Right atrium auricular region (tissue), 2 donors: Measurements from ENCODE around the gene GEN1. TPM values are rescaled to one million over a fixed set of nuclear protein-coding genes. Genes with fewer than 3 reads are reported as not detected.

ENCODE experiments used
- DNase-seq: peaks from one replicate; pipeline ENCODE4 v3.0.0-alpha.2; 2019; ENCODE audit warnings: low spot score
- H3K27ac ChIP-seq, 2 donors: fragments of 200-600 bp; sonication (generic); 1 replicate in 1 of 2; 2 replicates in 1 of 2; pipeline ENCODE4 v1.5.1; 2016 to 2019
- H3K27me3 ChIP-seq, 2 donors: fragments of 200-600 bp; sonication (generic); one replicate each; pipeline versions ENCODE4 v1.5.1 to v1.6.0; 2017 to 2019
- H3K36me3 ChIP-seq: fragments of 200-600 bp; sonication (generic); one replicate; pipeline ENCODE4 v1.5.1; 2016
- H3K4me1 ChIP-seq, 2 donors: fragments of 200-600 bp; sonication (generic); one replicate each; pipeline versions ENCODE4 v1.5.1 to v1.6.0; 2017 to 2019
- H3K4me3 ChIP-seq, 2 donors: fragments of 200-600 bp; sonication (generic); 1 replicate in 1 of 2; 2 replicates in 1 of 2; pipeline ENCODE4 v1.5.1; 2017 to 2019; ENCODE audit warnings: mild to moderate bottlenecking in 1 of 2, moderate library complexity in 1 of 2
- H3K9me3 ChIP-seq, 2 donors: fragments of 200-600 bp; sonication (generic); one replicate each; pipeline ENCODE4 v1.5.1; 2019
- total RNA-seq, 2 donors: library from RNA; depleted of rRNA; stranded (reverse); fragments of >200 nt; gene quantifications; one replicate each; pipeline ENCODE4 v1.1.0, GENCODE V29; 2016
- TF ChIP-seq, protein P1 (sequence below), 2 donors: fragments of 200-600 bp; sonication (generic); IDR thresholded peaks; one replicate each; pipeline ENCODE4 v1.5.1; 2019; ENCODE audit warnings: antibody characterized with exemption in 2 of 2

Gene GEN1
- total RNA-seq, 2 donors from 2014 or later = 1.2 to 2.3 TPM

GRCh38 chr2:17792515-17792914 lies 38.6 kb downstream of the GEN1 start:
- Histone ChIP-seq H3K36me3 (no peaks in the 10 kb centered on the region), H3K9me3 (no peaks in the 10 kb centered on the region), H3K4me3 (no peak overlapping the region), H3K4me1 (no peaks in the 10 kb centered on the region), H3K27ac (no peak overlapping the region), H3K27me3 (no peaks in the 10 kb centered on the region)
- no peak for DNase-seq
- TF ChIP-seq, protein P1, sequence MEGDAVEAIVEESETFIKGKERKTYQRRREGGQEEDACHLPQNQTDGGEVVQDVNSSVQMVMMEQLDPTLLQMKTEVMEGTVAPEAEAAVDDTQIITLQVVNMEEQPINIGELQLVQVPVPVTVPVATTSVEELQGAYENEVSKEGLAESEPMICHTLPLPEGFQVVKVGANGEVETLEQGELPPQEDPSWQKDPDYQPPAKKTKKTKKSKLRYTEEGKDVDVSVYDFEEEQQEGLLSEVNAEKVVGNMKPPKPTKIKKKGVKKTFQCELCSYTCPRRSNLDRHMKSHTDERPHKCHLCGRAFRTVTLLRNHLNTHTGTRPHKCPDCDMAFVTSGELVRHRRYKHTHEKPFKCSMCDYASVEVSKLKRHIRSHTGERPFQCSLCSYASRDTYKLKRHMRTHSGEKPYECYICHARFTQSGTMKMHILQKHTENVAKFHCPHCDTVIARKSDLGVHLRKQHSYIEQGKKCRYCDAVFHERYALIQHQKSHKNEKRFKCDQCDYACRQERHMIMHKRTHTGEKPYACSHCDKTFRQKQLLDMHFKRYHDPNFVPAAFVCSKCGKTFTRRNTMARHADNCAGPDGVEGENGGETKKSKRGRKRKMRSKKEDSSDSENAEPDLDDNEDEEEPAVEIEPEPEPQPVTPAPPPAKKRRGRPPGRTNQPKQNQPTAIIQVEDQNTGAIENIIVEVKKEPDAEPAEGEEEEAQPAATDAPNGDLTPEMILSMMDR (IDR thresholded peaks at IDR 0.05) = no peak

DNA sequence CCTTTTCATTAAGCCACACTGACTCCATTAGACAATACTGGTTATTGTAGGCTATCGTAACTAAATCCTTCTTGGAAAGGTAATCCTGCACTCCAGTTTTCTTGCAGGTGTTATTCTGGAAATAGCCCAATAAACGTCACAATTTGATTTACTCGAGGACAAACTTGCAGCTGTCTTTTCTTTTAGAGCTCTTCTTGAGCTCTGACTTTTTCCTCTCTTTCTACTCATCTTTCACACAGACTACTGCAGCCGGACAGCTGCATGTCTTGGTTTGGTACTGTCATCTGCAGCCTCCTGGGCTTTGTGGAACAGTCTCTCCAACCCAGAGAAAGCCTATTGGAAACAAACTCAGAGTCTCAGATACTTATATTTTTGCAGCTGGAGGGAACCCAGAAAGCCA lies 39.4 kb downstream of the GEN1 start:
- H3K4me1 ChIP-seq = no peaks in the 10 kb centered on the region
- H3K4me3 ChIP-seq = no peak overlapping the region
- DNase-seq = no peak
- H3K36me3 ChIP-seq = no peaks in the 10 kb centered on the region
- no peak overlapping the region for H3K27ac ChIP-seq
- H3K27me3 ChIP-seq = no peaks in the 10 kb centered on the region
- H3K9me3 ChIP-seq = no peaks in the 10 kb centered on the region
- TF ChIP-seq, protein P1 (IDR thresholded peaks at IDR 0.05) = no peak

DNA sequence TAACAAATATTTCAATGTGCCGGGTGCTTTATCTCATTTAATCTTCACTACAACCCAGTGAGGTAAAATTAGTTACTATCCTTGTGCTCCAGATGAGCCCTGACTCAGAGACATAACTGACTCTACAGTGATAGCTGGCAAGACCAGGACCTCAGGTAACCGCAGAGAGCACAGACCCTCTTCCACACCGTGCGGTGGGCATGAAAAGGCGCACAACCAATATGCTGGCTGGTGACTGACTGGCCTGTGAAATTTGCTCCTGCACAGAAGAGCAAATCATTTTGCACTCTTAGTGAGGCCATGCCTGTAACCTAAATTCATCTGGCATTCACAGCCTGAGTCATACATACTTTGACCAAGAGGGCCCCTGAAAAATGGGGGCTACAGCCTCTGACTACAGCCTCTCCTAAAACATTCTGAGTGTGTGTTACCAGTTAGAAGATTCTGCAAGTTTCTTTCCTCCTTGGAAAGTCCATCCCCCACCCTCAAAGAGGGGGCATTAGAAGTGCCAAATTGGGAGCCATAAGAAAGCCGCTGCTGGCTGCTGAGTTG lies 39.9 kb downstream of the GEN1 start:
- TF ChIP-seq, protein P1 (IDR thresholded peaks at IDR 0.05) = no peak
- DNase-seq = no peak
- no peaks in the 10 kb centered on the region for H3K27me3 ChIP-seq
- no peaks in the 10 kb centered on the region for H3K36me3 ChIP-seq
- no peaks in the 10 kb centered on the region for H3K4me1 ChIP-seq
- no peak overlapping the region for H3K27ac ChIP-seq
- H3K9me3 ChIP-seq = no peaks in the 10 kb centered on the region
- no peak overlapping the region for H3K4me3 ChIP-seq

- H3K36me3 ChIP-seq = no peaks in the 10 kb centered on the region
- TF ChIP-seq, protein P1 (IDR thresholded peaks at IDR 0.05) = no peak
- no peak for DNase-seq
- H3K4me3 ChIP-seq = no peak overlapping the region
- H3K9me3 ChIP-seq = no peaks in the 10 kb centered on the region
- peaks cover 0 to 8% of the 10 kb centered on the region in 2 donors for H3K4me1 ChIP-seq
- no peaks in the 10 kb centered on the region for H3K27me3 ChIP-seq
- H3K27ac ChIP-seq = no peak overlapping the region
Observed at GRCh38 chr2:17795309-17795708, 41.4 kb downstream of the GEN1 start.

DNA sequence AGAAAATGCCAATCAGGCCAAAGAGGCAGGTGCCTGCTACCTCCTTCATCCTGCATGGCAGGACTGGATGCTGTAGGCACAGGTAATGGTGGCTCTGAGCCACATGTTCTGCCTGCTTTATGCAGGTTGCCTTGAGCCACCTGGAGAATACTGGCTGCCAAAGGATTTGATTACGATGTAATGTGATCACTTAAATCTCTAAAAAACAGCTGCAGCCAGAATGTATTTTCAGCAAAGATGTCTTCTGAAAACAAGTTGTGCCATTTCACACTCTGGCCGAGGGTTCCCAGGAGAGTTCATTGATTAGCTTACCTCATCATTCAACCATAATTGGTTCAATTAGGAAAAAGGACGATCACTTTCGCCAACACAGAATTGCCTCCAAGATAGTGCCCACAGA lies 44.4 kb downstream of the GEN1 start:
- Histone ChIP-seq H3K27me3 (no peaks in the 10 kb centered on the region), H3K4me3 (no peak overlapping the region), H3K4me1 (peaks cover 0 to 20% of the 10 kb centered on the region in 2 donors), H3K9me3 (no peaks in the 10 kb centered on the region), H3K27ac (no peak overlapping the region), H3K36me3 (no peaks in the 10 kb centered on the region)
- DNase-seq = no peak
- TF ChIP-seq, protein P1 (IDR thresholded peaks at IDR 0.05) = no peak
